B cell (primary cell): ENCODE measurements around the gene CUBN. TPM values are rescaled to one million over a fixed set of nuclear protein-coding genes. Genes with fewer than 3 reads are reported as not detected.

Source experiments
- ATAC-seq: fragments of 200-7000 bp; cut with Tn5 transposase; one replicate; pipeline ENCODE4 v1.10.0; 2021; ENCODE audit warnings: low read depth, mild to moderate bottlenecking, moderate number of reproducible peaks, moderate library complexity
- CTCF ChIA-PET: fragments of 350-600 bp; sonication (Branson Sonifier 250); formaldehyde crosslinking; loops from one replicate; lab custom pipeline; 2021; ENCODE audit warnings: antibody characterized with exemption, inconsistent platforms; lab: Charles Lee
- POLR2A ChIA-PET: fragments of 350-600 bp; sonication (Branson Sonifier 250); formaldehyde crosslinking; loops from one replicate; lab custom pipeline; 2021; ENCODE audit warnings: antibody characterized with exemption; lab: Charles Lee
- DNase-seq: peaks from one replicate; pipeline ENCODE4 v3.0.0; 2013
- H2AFZ ChIP-seq: 2 replicates; pipeline ENCODE4 v1.6.1; 2012; ENCODE audit warnings: mild to moderate bottlenecking, low read depth, low read length; ENCODE audit not compliant: insufficient read depth, poor library complexity, severe bottlenecking
- H3K27ac ChIP-seq, 2 donors: 1 replicate in 1 of 2; 2 replicates in 1 of 2; pipeline ENCODE4 v1.5.1; 2012 to 2013; ENCODE audit warnings: low read length in 2 of 2, mild to moderate bottlenecking in 2 of 2, moderate library complexity in 1 of 2
- H3K27me3 ChIP-seq, 4 experiments: fragments of 200-600 bp in 1 of 4; sonication (generic) in 1 of 4; replicated peaks in 1 of 4; 1 replicate in 2 of 4; 2 replicates in 2 of 4; pipeline versions ENCODE4 v1.6.1 to v1.7.0; 2013 to 2016; ENCODE audit warnings: low read length in 3 of 4, mild to moderate bottlenecking in 2 of 4, mixed read lengths in 1 of 4, moderate library complexity in 1 of 4; ENCODE audit not compliant: insufficient read depth in 4 of 4, control insufficient read depth in 3 of 4; ENCODE audit errors: control extremely low read depth in 1 of 4
- H3K36me3 ChIP-seq, 2 experiments: replicated peaks in 1 of 2; 1 replicate in 1 of 2; 2 replicates in 1 of 2; pipeline versions ENCODE4 v1.6.1 to v1.7.1; 2013; ENCODE audit warnings: low read length in 1 of 2; ENCODE audit not compliant: insufficient read depth in 2 of 2, control insufficient read depth in 1 of 2; ENCODE audit errors: control extremely low read depth in 1 of 2, extremely low read depth in 1 of 2
- H3K4me1 ChIP-seq, 2 donors: fragments of 200-600 bp in 1 of 2; sonication (generic) in 1 of 2; 1 replicate in 1 of 2; 2 replicates in 1 of 2; pipeline versions ENCODE4 v1.5.1 to v1.6.1; 2013 to 2017; ENCODE audit warnings: low read length in 2 of 2; ENCODE audit not compliant: control insufficient read depth in 2 of 2, insufficient read depth in 2 of 2
- H3K4me2 ChIP-seq: replicated peaks from 2 replicates; pipeline ENCODE3; 2012; ENCODE audit warnings: mild to moderate bottlenecking, low read depth, low read length; ENCODE audit not compliant: poor library complexity, severe bottlenecking
- H3K4me3 ChIP-seq, 5 experiments: fragments of 200-600 bp in 1 of 5; sonication (generic) in 1 of 5; 1 replicate in 3 of 5; 2 replicates in 2 of 5; pipeline versions ENCODE4 v1.5.1 to v1.7.0; 2011 to 2016; ENCODE audit warnings: low read length in 4 of 5, mild to moderate bottlenecking in 4 of 5, low read depth in 2 of 5, control low read depth in 1 of 5, moderate library complexity in 1 of 5; ENCODE audit not compliant: insufficient read depth in 1 of 5; ENCODE audit errors: control extremely low read depth in 1 of 5, extremely low read depth in 1 of 5
- H3K79me2 ChIP-seq: fragments of 200-600 bp; sonication (generic); one replicate; pipeline ENCODE4 v1.6.0; 2016; ENCODE audit warnings: low read length; ENCODE audit not compliant: control insufficient read depth, insufficient read depth
- H3K9ac ChIP-seq: fragments of 200-600 bp; sonication (generic); 2 replicates; pipeline ENCODE4 v1.6.1; 2017; ENCODE audit warnings: mild to moderate bottlenecking, low read length, moderate library complexity
- H3K9me3 ChIP-seq, 3 donors: one replicate each; pipeline versions ENCODE4 v1.6.1 to v1.7.1; 2013; ENCODE audit warnings: low read length in 2 of 3; ENCODE audit not compliant: control insufficient read depth in 2 of 3, insufficient read depth in 1 of 3; ENCODE audit errors: control extremely low read depth in 1 of 3
- H4K20me1 ChIP-seq: 2 replicates; pipeline ENCODE4 v1.6.0; 2012; ENCODE audit warnings: mild to moderate bottlenecking, low read length; ENCODE audit not compliant: insufficient read depth, control insufficient read depth, poor library complexity, severe bottlenecking
- H3K27ac Mint-ChIP-seq: one replicate; pipeline ENCODE4 v1.8.0; 2021; ENCODE audit warnings: mixed read lengths
- H3K27me3 Mint-ChIP-seq: one replicate; pipeline ENCODE4 v1.8.0; 2021; ENCODE audit warnings: mixed read lengths
- H3K4me1 Mint-ChIP-seq: one replicate; pipeline ENCODE4 v1.8.0; 2021; ENCODE audit warnings: mixed read lengths
- H3K4me3 Mint-ChIP-seq: one replicate; pipeline ENCODE4 v1.8.0; 2021; ENCODE audit warnings: mixed read lengths
- H3K9me3 Mint-ChIP-seq: one replicate; pipeline ENCODE4 v1.8.0; 2022; ENCODE audit warnings: mixed read lengths; ENCODE audit not compliant: insufficient read depth
- EZH2 ChIP-seq: IDR thresholded peaks from 2 replicates; pipeline ENCODE4 v1.6.1; 2012; ENCODE audit warnings: borderline replicate concordance, low read depth, mild to moderate bottlenecking, moderate library complexity, low read length; ENCODE audit not compliant: insufficient read depth, poor library complexity, severe bottlenecking
- WGBS: methylation state at CpG from one replicate; pipeline ENCODE4 v1.1.5; 2013; ENCODE audit warnings: missing lambda C conversion rate; ENCODE audit not compliant: insufficient coverage; 5-methylcytosine and 5-hydroxymethylcytosine counted together
- intact Hi-C: fragments of 100-400 bp; cut with micrococcal nuclease; formaldehyde crosslinking; loops from one replicate; pipeline ENCODE4 v1.10.0; 2022
- polyA plus RNA-seq: library from polyadenylated mRNA; depleted of rRNA; stranded (reverse); fragments of >200 nt; gene quantifications from 2 replicates; pipeline ENCODE4 v1.2.3, GENCODE V29; 2012
- total RNA-seq, 2 donors: library from RNA; stranded (reverse); fragments of 120-200 nt in 1 of 2; gene quantifications; 1 replicate in 1 of 2; 2 replicates in 1 of 2; pipeline versions ENCODE4 v1.2.3 to v1.2.4, GENCODE V29; 2013 to 2022
- TF ChIP-seq, protein P1 (sequence below): fragments of 200-600 bp; IDR thresholded peaks from one replicate; pipeline ENCODE4 v1.8.0; 2022; ENCODE audit warnings: antibody characterized with exemption, mild to moderate bottlenecking

CUBN gene
- total and polyA plus RNA-seq, 2 donors (not counting 1 experiment from before 2014, with no cell fraction given): 4.2 to 5.7 TPM

DNA sequence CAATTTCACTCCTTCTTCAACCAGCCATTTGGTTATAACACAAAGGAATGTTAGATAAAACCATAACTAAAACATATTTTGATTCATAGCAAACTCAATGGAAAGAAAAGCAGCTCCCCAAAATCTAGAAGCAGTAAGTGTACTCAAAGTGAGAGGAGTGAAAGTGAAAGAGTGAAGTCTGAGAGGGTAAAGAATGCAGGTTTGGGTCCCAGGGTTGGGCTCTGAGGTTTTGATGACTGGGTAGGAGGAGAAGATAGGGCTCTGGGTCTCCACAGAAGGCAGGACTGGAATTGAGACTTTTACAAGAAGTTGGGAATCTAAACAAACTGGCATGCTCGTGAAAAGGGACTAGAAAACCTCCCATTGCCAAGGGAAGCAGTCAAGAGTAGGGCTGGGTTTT is 227.0 kb downstream of the CUBN start:
- Histone ChIP-seq H3K27ac (no peak overlapping the region), H4K20me1 (no peaks in the 10 kb centered on the region), H3K36me3 (no peaks in the 10 kb centered on the region), H3K4me2 (no peak overlapping the region), H3K4me1 (no peaks in the 10 kb centered on the region), H3K27me3 (no peaks in the 10 kb centered on the region), H3K4me3 (no peak overlapping the region), H3K9me3 (peaks cover 0 to under 1% (median 0%) of the 10 kb centered on the region in 3 donors), H3K79me2 (no peaks in the 10 kb centered on the region), H3K9ac (no peak overlapping the region), H2AFZ (no peak overlapping the region)
- DNase-seq (no peak), ATAC-seq (no peak)
- no peak for TF ChIP-seq EZH2
- TF ChIP-seq, protein P1, sequence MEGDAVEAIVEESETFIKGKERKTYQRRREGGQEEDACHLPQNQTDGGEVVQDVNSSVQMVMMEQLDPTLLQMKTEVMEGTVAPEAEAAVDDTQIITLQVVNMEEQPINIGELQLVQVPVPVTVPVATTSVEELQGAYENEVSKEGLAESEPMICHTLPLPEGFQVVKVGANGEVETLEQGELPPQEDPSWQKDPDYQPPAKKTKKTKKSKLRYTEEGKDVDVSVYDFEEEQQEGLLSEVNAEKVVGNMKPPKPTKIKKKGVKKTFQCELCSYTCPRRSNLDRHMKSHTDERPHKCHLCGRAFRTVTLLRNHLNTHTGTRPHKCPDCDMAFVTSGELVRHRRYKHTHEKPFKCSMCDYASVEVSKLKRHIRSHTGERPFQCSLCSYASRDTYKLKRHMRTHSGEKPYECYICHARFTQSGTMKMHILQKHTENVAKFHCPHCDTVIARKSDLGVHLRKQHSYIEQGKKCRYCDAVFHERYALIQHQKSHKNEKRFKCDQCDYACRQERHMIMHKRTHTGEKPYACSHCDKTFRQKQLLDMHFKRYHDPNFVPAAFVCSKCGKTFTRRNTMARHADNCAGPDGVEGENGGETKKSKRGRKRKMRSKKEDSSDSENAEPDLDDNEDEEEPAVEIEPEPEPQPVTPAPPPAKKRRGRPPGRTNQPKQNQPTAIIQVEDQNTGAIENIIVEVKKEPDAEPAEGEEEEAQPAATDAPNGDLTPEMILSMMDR: no peak
- H3K4me3 Mint-ChIP-seq: no peak overlapping the region
- H3K27ac Mint-ChIP-seq: no peak overlapping the region
- 80% methylated on average over 1 of the region's 1 CpG for WGBS
- ChIA-PET POLR2A (no interaction called here), CTCF (no interaction called here)
- no peaks in the 10 kb centered on the region for H3K9me3 Mint-ChIP-seq
- intact Hi-C loops: no loop called here
- H3K27me3 Mint-ChIP-seq: no peaks in the 10 kb centered on the region
- no peaks in the 10 kb centered on the region for H3K4me1 Mint-ChIP-seq

DNA sequence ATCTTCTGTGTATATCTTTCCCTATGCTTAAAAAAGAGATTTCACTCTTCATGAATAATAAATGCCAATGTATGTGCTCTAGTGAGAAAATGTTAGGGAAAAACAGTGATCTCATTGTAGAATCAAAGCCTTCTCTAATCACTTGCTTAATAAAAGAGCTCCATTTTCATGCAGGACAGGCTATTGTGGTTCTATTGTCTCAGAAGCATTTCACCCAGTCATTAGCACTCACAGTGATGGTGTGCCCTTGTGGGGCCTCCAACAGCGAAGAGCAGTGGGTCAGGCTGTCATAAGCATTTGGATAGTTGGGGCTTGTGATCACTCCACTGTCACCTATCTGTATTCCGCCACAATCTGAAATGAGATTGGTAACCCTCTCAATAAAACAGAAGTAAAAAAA is 228.5 kb downstream of the CUBN start:
- Histone ChIP-seq H3K4me2 (no peak overlapping the region), H4K20me1 (no peaks in the 10 kb centered on the region), H3K9ac (no peak overlapping the region), H3K4me1 (no peaks in the 10 kb centered on the region), H3K9me3 (peaks cover 0 to 5% (median 2%) of the 10 kb centered on the region in 3 donors), H2AFZ (no peak overlapping the region), H3K27ac (no peak overlapping the region), H3K27me3 (no peaks in the 10 kb centered on the region), H3K79me2 (no peaks in the 10 kb centered on the region), H3K36me3 (no peaks in the 10 kb centered on the region), H3K4me3 (no peak overlapping the region)
- H3K9me3 Mint-ChIP-seq: peaks cover 4% of the 10 kb centered on the region
- no peak for ATAC-seq
- ChIA-PET POLR2A (no interaction called here), CTCF (no interaction called here)
- no peak for DNase-seq
- no peak for TF ChIP-seq EZH2
- TF ChIP-seq, protein P1: no peak
- no peak overlapping the region for H3K4me3 Mint-ChIP-seq
- no CpG with 5 or more reads among the region's 2 CpGs for WGBS
- H3K4me1 Mint-ChIP-seq: no peaks in the 10 kb centered on the region
- H3K27ac Mint-ChIP-seq: no peak overlapping the region
- peaks cover 5% of the 10 kb centered on the region for H3K27me3 Mint-ChIP-seq
- intact Hi-C loops: no loop called here
